Measurements from ENCODE around the gene TGFBR1. TPM values are rescaled to one million over a fixed set of nuclear protein-coding genes. Genes with fewer than 3 reads are reported as not detected.

TGFBR1 gene
- total RNA-seq (17.0 TPM), polyA plus RNA-seq (19.4 TPM)
- long read RNA-seq, donor 1, full-length matches to known transcripts = 2 of 2 reads
- long read RNA-seq, donor 1, partial matches to known transcripts = 0 of 2 reads
- long read RNA-seq, donor 1, other reads (novel, unspliced or antisense) = 0 of 2 reads
- long read RNA-seq, donor 2 = 0 reads
- long read RNA-seq, donor 3, full-length matches to known transcripts = 1 of 1 reads
- long read RNA-seq, donor 3, partial matches to known transcripts = 0 of 1 reads
- long read RNA-seq, donor 3, other reads (novel, unspliced or antisense) = 0 of 1 reads
- long read RNA-seq, donor 4 = 0 reads
- long read RNA-seq, donor 5, full-length matches to known transcripts = 4 of 4 reads
- long read RNA-seq, donor 5, partial matches to known transcripts = 0 of 4 reads
- long read RNA-seq, donor 5, other reads (novel, unspliced or antisense) = 0 of 4 reads
- long read RNA-seq, donor 6, full-length matches to known transcripts = 2 of 2 reads
- long read RNA-seq, donor 6, partial matches to known transcripts = 0 of 2 reads
- long read RNA-seq, donor 6, other reads (novel, unspliced or antisense) = 0 of 2 reads
- long read RNA-seq, donor 7, full-length matches to known transcripts = 1 of 1 reads
- long read RNA-seq, donor 7, partial matches to known transcripts = 0 of 1 reads
- long read RNA-seq, donor 7, other reads (novel, unspliced or antisense) = 0 of 1 reads
- long read RNA-seq, donor 8, full-length matches to known transcripts = 3 of 3 reads
- long read RNA-seq, donor 8, partial matches to known transcripts = 0 of 3 reads
- long read RNA-seq, donor 8, other reads (novel, unspliced or antisense) = 0 of 3 reads
- long read RNA-seq, donor 9, full-length matches to known transcripts = 1 of 1 reads
- long read RNA-seq, donor 9, partial matches to known transcripts = 0 of 1 reads
- long read RNA-seq, donor 9, other reads (novel, unspliced or antisense) = 0 of 1 reads
- long read RNA-seq, donor 10, full-length matches to known transcripts = 2 of 2 reads
- long read RNA-seq, donor 10, partial matches to known transcripts = 0 of 2 reads
- long read RNA-seq, donor 10, other reads (novel, unspliced or antisense) = 0 of 2 reads

DNA sequence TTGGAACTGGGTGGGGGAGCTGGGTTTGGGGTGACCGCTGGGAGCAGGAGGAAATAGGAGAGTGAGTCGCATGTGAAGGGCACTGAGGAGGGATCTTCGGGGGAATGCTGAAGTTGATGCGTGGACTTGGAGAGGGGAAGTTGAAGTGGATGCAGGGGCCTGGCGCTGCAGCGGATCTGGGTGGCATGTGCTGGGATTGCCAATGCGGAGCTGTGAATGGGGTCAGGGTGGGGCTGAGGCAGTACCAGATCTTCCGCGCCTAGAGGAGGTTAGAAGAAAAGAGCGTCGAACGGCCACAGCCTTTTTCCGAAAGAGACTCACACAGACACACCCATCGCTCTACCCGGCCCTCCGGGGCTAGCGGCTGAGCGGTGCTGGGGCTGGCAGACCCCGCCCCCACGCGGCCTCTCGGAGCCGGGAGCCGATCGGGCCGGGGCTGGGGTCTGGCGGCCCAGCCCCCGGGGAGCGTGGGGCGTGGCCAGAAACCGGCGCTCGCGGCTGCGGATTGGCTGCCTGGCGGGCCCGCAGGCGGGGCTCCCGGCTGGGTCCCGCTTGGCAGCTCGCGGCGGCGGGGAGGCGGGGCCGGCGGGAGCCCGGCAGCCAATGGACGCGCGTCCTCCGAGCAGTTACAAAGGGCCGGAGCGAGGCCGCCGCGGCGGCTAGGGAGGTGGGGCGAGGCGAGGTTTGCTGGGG, at the start of gene TGFBR1:
Gene TGFBR1, plus strand, starts transcription at position 655 of the 693 bp plus-strand sequence. CDS start 93 bp downstream, outside the sequence.
- Histone ChIP-seq H3K4me1 (ENCODE audit: control insufficient read depth in 2 of 2, insufficient read depth in 2 of 2, low read length in 2 of 2) (peaks cover 22 to 28% of the 10 kb centered on the region in 2 donors), H3K4me3 (ENCODE audit: low read length in 2 of 2) (peak within 1 kb of the TSS; percentile 58 to 87), H3K36me3 (ENCODE audit: control insufficient read depth in 2 of 2, insufficient read depth in 2 of 2, low read length in 1 of 2) (no peaks in the 10 kb centered on the region), H3K9me3 (ENCODE audit: control insufficient read depth in 2 of 2, insufficient read depth in 1 of 2, low read length in 1 of 2) (no peaks in the 10 kb centered on the region), H3K27me3 (ENCODE audit: control insufficient read depth in 2 of 2, insufficient read depth in 1 of 2, low read length in 1 of 2) (peaks cover 5 to 21% of the 10 kb centered on the region in 2 donors), H3K27ac (ENCODE audit: low read depth in 1 of 2, low read length in 1 of 2) (peak within 1 kb of the TSS; percentile 7 to 89)
- DNase-seq (ENCODE audit: low read depth in 6 of 9, low spot score in 9 of 9) = peak; percentile 56 to 95 (median 88)
- under 1% methylated on average over 60 of the region's 60 CpGs for WGBS

DNA sequence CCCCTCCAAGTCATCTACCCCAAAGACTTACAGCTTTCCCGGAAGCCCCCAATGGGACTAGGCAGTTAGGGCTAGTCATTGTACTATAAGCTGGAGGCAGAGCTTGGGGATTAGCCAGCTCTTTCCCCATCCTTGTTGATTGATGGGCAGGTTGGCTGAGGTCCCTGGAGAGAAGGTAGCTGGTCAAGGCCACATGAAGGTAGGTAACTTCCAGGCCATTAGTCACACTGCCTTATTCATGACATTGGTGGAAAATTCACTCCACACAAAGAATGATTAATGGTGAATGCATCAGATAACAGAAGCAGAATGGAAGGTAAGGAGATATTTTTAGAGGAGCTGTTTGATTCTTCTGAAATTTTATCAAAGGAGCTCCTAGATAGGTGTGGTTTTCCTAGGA, 49.5 kb upstream of the TGFBR1 start:
- no peak for DNase-seq (ENCODE audit: low read depth in 6 of 9, low spot score in 9 of 9)
- Histone ChIP-seq H3K4me3 (ENCODE audit: low read length in 2 of 2) (no peak overlapping the region), H3K27me3 (ENCODE audit: control insufficient read depth in 2 of 2, insufficient read depth in 1 of 2, low read length in 1 of 2) (no peaks in the 10 kb centered on the region), H3K36me3 (ENCODE audit: control insufficient read depth in 2 of 2, insufficient read depth in 2 of 2, low read length in 1 of 2) (no peaks in the 10 kb centered on the region), H3K27ac (ENCODE audit: low read depth in 1 of 2, low read length in 1 of 2) (no peak overlapping the region), H3K9me3 (ENCODE audit: control insufficient read depth in 2 of 2, insufficient read depth in 1 of 2, low read length in 1 of 2) (no peaks in the 10 kb centered on the region), H3K4me1 (ENCODE audit: control insufficient read depth in 2 of 2, insufficient read depth in 2 of 2, low read length in 2 of 2) (peaks cover 51 to 70% of the 10 kb centered on the region in 2 donors)
- WGBS = 100% methylated on average over 1 of the region's 1 CpG

DNA sequence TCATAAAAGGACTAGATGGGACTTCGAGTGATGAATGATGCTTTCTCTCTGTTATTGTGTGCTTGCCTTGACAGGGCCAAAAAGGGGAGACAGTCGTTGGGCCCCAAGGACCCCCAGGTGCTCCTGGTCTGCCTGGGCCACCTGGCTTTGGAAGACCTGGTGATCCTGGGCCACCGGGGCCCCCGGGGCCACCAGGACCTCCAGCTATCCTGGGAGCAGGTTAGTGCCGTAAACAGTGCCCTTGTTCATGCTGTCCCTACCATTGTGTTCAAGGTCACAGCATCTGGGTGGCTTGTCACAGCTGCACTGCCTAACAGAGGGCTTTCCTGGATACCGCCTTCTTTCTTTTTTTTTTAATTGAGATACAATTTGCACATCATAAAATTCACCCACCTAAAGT, 48.7 kb upstream of the TGFBR1 start:
- Histone ChIP-seq H3K27me3 (ENCODE audit: control insufficient read depth in 2 of 2, insufficient read depth in 1 of 2, low read length in 1 of 2) (no peaks in the 10 kb centered on the region), H3K9me3 (ENCODE audit: control insufficient read depth in 2 of 2, insufficient read depth in 1 of 2, low read length in 1 of 2) (no peaks in the 10 kb centered on the region), H3K27ac (ENCODE audit: low read depth in 1 of 2, low read length in 1 of 2) (no peak overlapping the region), H3K36me3 (ENCODE audit: control insufficient read depth in 2 of 2, insufficient read depth in 2 of 2, low read length in 1 of 2) (no peaks in the 10 kb centered on the region), H3K4me3 (ENCODE audit: low read length in 2 of 2) (no peak overlapping the region), H3K4me1 (ENCODE audit: control insufficient read depth in 2 of 2, insufficient read depth in 2 of 2, low read length in 2 of 2) (peaks cover 53 to 73% of the 10 kb centered on the region in 2 donors)
- WGBS = 97% methylated on average over 6 of the region's 6 CpGs
- no peak for DNase-seq (ENCODE audit: low read depth in 6 of 9, low spot score in 9 of 9)

DNA sequence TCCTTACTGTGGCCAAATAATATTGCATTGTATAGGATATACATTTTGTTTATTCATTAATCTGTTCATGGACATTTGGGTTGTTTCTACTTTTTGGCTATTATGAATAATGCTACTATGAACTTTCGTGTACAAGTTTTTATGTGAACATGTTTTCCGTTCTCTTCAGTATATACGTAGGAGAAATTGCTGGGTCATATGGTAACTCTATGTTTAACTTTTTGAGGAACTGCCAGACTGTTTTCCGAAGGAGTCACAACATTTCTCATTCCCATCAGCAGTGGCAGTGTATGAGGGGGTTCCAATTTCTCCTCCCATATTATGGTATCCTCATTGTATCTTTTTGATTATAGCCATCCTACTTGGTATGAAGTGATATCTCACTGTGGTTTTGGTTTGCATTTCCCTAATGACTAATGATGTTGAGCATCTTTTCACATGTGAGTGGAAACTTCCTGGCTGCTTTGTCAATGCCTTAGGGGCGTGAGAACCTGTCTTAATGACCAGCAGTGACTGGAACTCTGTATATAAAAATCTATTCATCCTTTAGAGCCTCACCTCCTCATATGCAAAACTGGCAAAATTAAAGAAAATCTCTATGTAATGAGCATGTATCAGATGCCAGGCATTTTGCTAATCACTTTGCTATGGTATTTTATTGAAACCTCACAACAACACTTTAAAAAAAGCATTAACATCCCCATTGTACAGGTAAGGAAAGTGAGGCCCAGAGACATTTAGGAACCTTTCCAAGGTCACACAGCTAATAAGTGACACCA, 47.8 kb upstream of the TGFBR1 start:
- Histone ChIP-seq H3K4me3 (ENCODE audit: low read length in 2 of 2) (no peak overlapping the region), H3K36me3 (ENCODE audit: control insufficient read depth in 2 of 2, insufficient read depth in 2 of 2, low read length in 1 of 2) (no peaks in the 10 kb centered on the region), H3K4me1 (ENCODE audit: control insufficient read depth in 2 of 2, insufficient read depth in 2 of 2, low read length in 2 of 2) (peaks cover 53 to 73% of the 10 kb centered on the region in 2 donors), H3K9me3 (ENCODE audit: control insufficient read depth in 2 of 2, insufficient read depth in 1 of 2, low read length in 1 of 2) (no peaks in the 10 kb centered on the region), H3K27me3 (ENCODE audit: control insufficient read depth in 2 of 2, insufficient read depth in 1 of 2, low read length in 1 of 2) (no peaks in the 10 kb centered on the region), H3K27ac (ENCODE audit: low read depth in 1 of 2, low read length in 1 of 2) (no peak overlapping the region)
- DNase-seq (ENCODE audit: low read depth in 6 of 9, low spot score in 9 of 9) = peak in 1 of 9 donors; percentile 23
- 60% methylated on average over 5 of the region's 5 CpGs for WGBS

DNA sequence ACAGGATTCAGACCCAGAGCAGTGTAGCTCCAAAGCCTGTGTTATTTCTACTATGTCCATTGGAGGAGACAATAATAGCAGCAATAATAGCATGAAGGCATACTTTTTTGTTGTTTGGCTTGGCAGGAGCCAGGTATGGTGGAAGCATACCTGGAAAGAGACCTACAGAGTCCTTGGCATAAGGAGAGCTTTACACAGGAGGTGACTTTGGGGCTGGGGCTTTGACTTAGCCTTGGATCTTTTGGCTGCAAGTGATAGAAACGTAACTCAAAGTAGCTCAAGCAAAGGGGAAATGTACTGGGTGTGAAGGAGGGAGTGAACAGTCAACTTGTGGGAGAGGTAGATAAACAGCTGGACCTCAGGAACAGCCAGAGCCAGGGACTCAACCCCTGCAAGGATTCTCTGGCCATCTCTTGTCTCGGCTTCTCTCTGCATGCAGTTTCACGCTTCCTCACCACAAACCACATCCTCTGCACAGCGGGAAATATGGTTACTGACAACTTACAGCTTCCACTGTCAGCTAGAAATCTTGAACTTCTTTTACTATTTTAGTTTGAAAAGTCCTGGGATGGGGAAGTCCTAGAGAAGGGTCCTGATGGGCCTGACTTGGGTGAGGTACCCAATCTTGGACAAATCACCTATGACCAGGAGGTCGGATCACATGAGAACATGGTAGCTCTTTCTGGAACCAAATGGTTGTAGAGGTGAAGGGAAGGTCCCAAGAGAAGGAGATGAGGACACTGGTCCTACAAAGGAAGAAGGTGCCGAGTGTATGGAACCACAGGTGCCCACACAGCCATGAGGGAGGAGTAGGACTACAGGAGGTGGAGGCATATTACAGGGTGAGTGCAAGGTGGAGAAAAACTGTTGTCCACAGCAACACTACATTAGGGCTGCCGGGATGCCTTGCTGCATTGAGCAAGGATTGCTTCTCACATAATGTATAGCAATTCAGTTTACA, 47.0 kb upstream of the TGFBR1 start:
- Histone ChIP-seq H3K27ac (ENCODE audit: low read depth in 1 of 2, low read length in 1 of 2) (peak overlapping the region; percentile 64 to 85), H3K4me3 (ENCODE audit: low read length in 2 of 2) (peak overlapping the region; percentile 19 to 25), H3K27me3 (ENCODE audit: control insufficient read depth in 2 of 2, insufficient read depth in 1 of 2, low read length in 1 of 2) (no peaks in the 10 kb centered on the region), H3K4me1 (ENCODE audit: control insufficient read depth in 2 of 2, insufficient read depth in 2 of 2, low read length in 2 of 2) (peaks cover 48 to 66% of the 10 kb centered on the region in 2 donors), H3K36me3 (ENCODE audit: control insufficient read depth in 2 of 2, insufficient read depth in 2 of 2, low read length in 1 of 2) (no peaks in the 10 kb centered on the region), H3K9me3 (ENCODE audit: control insufficient read depth in 2 of 2, insufficient read depth in 1 of 2, low read length in 1 of 2) (no peaks in the 10 kb centered on the region)
- peak; percentile 67 to 95 (median 89) for DNase-seq (ENCODE audit: low read depth in 6 of 9, low spot score in 9 of 9)
- 17% methylated on average over 7 of the region's 7 CpGs for WGBS

DNA sequence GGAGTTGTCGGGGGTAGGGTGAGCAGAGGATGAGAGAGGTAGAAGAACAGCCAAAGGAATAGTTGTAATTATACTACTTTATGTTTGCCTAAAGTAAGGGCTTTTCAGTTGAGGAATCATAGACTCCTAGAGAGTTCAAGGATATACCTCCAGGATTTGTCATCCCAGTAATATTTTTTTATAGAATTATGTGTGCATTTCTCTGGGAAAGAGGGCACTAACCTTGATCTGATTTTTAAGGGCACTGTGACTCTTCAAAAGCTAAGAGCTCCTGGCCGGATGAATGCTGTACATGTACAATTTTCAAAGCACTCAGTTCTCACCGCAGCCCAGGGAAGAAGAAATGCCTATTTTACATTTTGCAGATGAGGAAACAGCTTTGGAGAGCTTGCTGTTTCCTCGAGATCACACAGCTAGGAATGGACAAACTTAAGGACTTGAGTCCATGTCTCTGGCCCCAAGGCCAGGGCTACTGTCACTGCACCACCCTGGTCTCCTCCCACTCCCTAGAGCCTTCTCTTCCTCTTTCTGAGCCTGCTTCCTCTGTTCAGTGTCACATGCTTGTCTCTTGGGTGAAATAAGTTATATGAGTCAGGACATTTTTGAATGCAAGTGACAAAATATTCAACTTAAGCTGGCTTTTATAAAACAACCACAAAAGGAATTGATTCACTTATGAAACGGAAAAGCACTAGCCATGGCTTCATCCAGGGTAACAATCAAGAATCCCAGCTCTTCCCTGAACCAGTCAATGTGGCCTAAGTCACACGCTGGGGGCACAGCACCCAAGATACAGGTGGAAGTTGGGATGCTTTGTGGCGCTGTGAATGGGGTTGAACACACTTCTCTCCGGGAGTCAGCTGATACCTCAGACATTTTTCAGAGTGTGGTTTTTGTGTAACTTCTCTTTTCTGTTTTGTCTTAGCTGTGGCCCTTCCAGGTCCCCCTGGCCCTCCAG, 45.7 kb upstream of the TGFBR1 start:
- Histone ChIP-seq H3K4me1 (ENCODE audit: control insufficient read depth in 2 of 2, insufficient read depth in 2 of 2, low read length in 2 of 2) (peaks cover 44 to 53% of the 10 kb centered on the region in 2 donors), H3K9me3 (ENCODE audit: control insufficient read depth in 2 of 2, insufficient read depth in 1 of 2, low read length in 1 of 2) (no peaks in the 10 kb centered on the region), H3K36me3 (ENCODE audit: control insufficient read depth in 2 of 2, insufficient read depth in 2 of 2, low read length in 1 of 2) (no peaks in the 10 kb centered on the region), H3K27me3 (ENCODE audit: control insufficient read depth in 2 of 2, insufficient read depth in 1 of 2, low read length in 1 of 2) (no peaks in the 10 kb centered on the region), H3K27ac (ENCODE audit: low read depth in 1 of 2, low read length in 1 of 2) (peak overlapping the region; percentile 58 to 67), H3K4me3 (ENCODE audit: low read length in 2 of 2) (no peak overlapping the region)
- DNase-seq (ENCODE audit: low read depth in 6 of 9, low spot score in 9 of 9) = peak in 6 of 9 donors; percentile 41 to 78 (median 52)
- 27% methylated on average over 8 of the region's 8 CpGs for WGBS

DNA sequence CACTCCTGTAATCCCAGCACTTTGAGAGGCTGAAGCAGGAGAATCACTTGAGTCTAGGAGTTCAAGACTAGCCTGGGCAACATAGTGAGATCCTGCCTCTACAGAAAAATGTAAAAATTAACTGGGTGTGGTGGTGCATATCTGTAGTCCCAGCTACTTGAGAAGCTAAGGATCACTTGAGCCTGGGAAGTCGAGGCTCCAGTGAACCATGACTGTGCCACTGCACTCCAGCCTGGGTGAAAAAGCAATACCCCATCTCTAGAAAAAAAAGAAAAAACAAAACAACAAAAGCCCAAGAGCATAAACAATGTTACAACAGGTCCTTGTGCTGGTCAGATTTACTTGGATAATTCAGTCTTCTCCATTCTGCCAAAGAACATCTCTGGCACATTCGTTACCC, 44.3 kb upstream of the TGFBR1 start:
- WGBS = 93% methylated on average over 2 of the region's 2 CpGs
- Histone ChIP-seq H3K9me3 (ENCODE audit: control insufficient read depth in 2 of 2, insufficient read depth in 1 of 2, low read length in 1 of 2) (no peaks in the 10 kb centered on the region), H3K36me3 (ENCODE audit: control insufficient read depth in 2 of 2, insufficient read depth in 2 of 2, low read length in 1 of 2) (no peaks in the 10 kb centered on the region), H3K27ac (ENCODE audit: low read depth in 1 of 2, low read length in 1 of 2) (no peak overlapping the region), H3K27me3 (ENCODE audit: control insufficient read depth in 2 of 2, insufficient read depth in 1 of 2, low read length in 1 of 2) (no peaks in the 10 kb centered on the region), H3K4me1 (ENCODE audit: control insufficient read depth in 2 of 2, insufficient read depth in 2 of 2, low read length in 2 of 2) (peaks cover 38 to 46% of the 10 kb centered on the region in 2 donors), H3K4me3 (ENCODE audit: low read length in 2 of 2) (no peak overlapping the region)
- no peak for DNase-seq (ENCODE audit: low read depth in 6 of 9, low spot score in 9 of 9)

Data from thymus (tissue), 14 donors.